K562 (cell line): Measurements from ENCODE around the gene BTBD10. TPM values are rescaled to one million over a fixed set of nuclear protein-coding genes. Genes with fewer than 3 reads are reported as not detected.

ENCODE experiments used
- ATAC-seq: fragments of 200-7000 bp; cut with Tn5 transposase; 3 replicates; pipeline ENCODE4 v1.9.1; 2020; ENCODE audit warnings: moderate library complexity
- BruUV-seq: library from RNA; stranded (reverse); fragments of 400-500 nt; replicated peaks from 2 replicates; lab custom pipeline; 2021; lab: Mats Ljungman, UMichigan
- CTCF ChIA-PET: fragments of 300-600 bp; formaldehyde crosslinking; extraction: SDS; loops from one replicate; lab custom pipeline; 2021; ENCODE audit warnings: low intra/inter-chr PET ratio; lab: Yijun Ruan, JAX
- POLR2A ChIA-PET: fragments of 300-600, 350-650 bp; sonication (Branson Sonifier 250); formaldehyde crosslinking; extraction: SDS; loops from one replicate; lab custom pipeline; 2021; ENCODE audit warnings: antibody characterized with exemption, inconsistent platforms; lab: Yijun Ruan, JAX
- DNase-seq, 4 experiments: peaks; one replicate each; pipeline versions ENCODE4 v3.0.0 to v3.0.0-alpha.2; 2011 to 2018; ENCODE audit warnings: low spot score in 3 of 4, mixed read lengths in 3 of 4; ENCODE audit errors: extremely low read depth in 1 of 4
- FAIRE-seq: peaks from 2 replicates; lab custom pipeline; 2011; peaks lifted over from hg19 to GRCh38; lab: Jason Lieb, UNC
- H2AFZ ChIP-seq: 2 replicates; pipeline ENCODE4 v1.6.0; 2011; ENCODE audit warnings: low read depth, low read length, control low read depth, inconsistent platforms
- H3K27ac ChIP-seq: fragments of 200-600 bp; 3 replicates; pipeline ENCODE4 v1.8.0; 2011; ENCODE audit warnings: low read depth, mild to moderate bottlenecking, control low read depth, inconsistent platforms, low read length, moderate library complexity, mixed read lengths; ENCODE audit errors: extremely low read depth
- H3K27me3 ChIP-seq, 2 experiments: fragments of 300-600 bp in 1 of 2; 2 replicates in 1 of 2; 3 replicates in 1 of 2; pipeline versions ENCODE4 v1.6.0 to v1.8.0; 2011; ENCODE audit warnings: inconsistent platforms in 2 of 2, low read length in 2 of 2, mild to moderate bottlenecking in 1 of 2, mixed read lengths in 1 of 2, moderate library complexity in 1 of 2; ENCODE audit not compliant: control insufficient read depth in 2 of 2, insufficient read depth in 2 of 2
- H3K36me3 ChIP-seq: fragments of 300-600 bp; 3 replicates; pipeline ENCODE4 v1.8.0; 2011; ENCODE audit warnings: mild to moderate bottlenecking, low read length, inconsistent platforms; ENCODE audit not compliant: control insufficient read depth, insufficient read depth
- H3K4me1 ChIP-seq, 2 experiments: fragments of 200-600 bp in 1 of 2; replicated peaks in 1 of 2; 2 replicates in 1 of 2; 3 replicates in 1 of 2; pipeline versions ENCODE4 v1.5.1 to v1.8.0; 2011; ENCODE audit warnings: inconsistent platforms in 2 of 2, low read length in 2 of 2, mild to moderate bottlenecking in 1 of 2, mixed read lengths in 1 of 2, moderate library complexity in 1 of 2; ENCODE audit not compliant: control insufficient read depth in 2 of 2, insufficient read depth in 2 of 2
- H3K4me2 ChIP-seq: 2 replicates; pipeline ENCODE4 v1.6.1; 2011; ENCODE audit warnings: low read length, control low read depth, inconsistent platforms, mixed read lengths; ENCODE audit not compliant: insufficient read depth
- H3K4me3 ChIP-seq: fragments of 200-600 bp; sonication (generic), shearing (Covaris generic); 2 replicates; pipeline ENCODE4 v1.5.1; 2016; ENCODE audit warnings: control low read depth, inconsistent platforms
- H3K79me2 ChIP-seq: fragments of 200-600 bp; 3 replicates; pipeline ENCODE4 v1.8.0; 2011; ENCODE audit warnings: low read length, inconsistent platforms; ENCODE audit not compliant: control insufficient read depth, insufficient read depth
- H3K9ac ChIP-seq, 2 experiments: 2 replicates each; pipeline versions ENCODE4 v1.6.0 to v1.6.1; 2011; ENCODE audit warnings: low read depth in 2 of 2, low read length in 2 of 2, control low read depth in 1 of 2, inconsistent platforms in 1 of 2, mild to moderate bottlenecking in 1 of 2, mixed read lengths in 1 of 2; ENCODE audit not compliant: insufficient read depth in 1 of 2
- H3K9me1 ChIP-seq: one replicate; pipeline ENCODE4 v1.6.0; 2011; ENCODE audit warnings: inconsistent platforms, mild to moderate bottlenecking, low read length, moderate library complexity; ENCODE audit not compliant: control insufficient read depth, insufficient read depth
- H3K9me3 ChIP-seq: replicated peaks from 2 replicates; pipeline ENCODE4 v1.5.1; 2011; ENCODE audit warnings: low read depth, low read length, inconsistent platforms; ENCODE audit not compliant: control insufficient read depth, insufficient read depth
- H4K20me1 ChIP-seq: replicated peaks from 2 replicates; pipeline ENCODE4 v1.6.1; 2011; ENCODE audit warnings: low read length, inconsistent platforms, mixed read lengths; ENCODE audit not compliant: control insufficient read depth, insufficient read depth
- E2F3 ChIP-seq: fragments of 250-450 bp; sonication (Bioruptor Pico); IDR thresholded peaks from 2 replicates; pipeline ENCODE4 v1.4.0; 2020; ENCODE audit warnings: mild to moderate bottlenecking
- ETV1 ChIP-seq: fragments of 450-650 bp; conservative IDR thresholded peaks from 2 replicates; pipeline ENCODE4 v1.6.1; 2016; ENCODE audit warnings: missing genetic modification characterization, control low read depth, low read depth, missing compliant biosample characterization
- HMGN3 ChIP-seq: IDR thresholded peaks from 2 replicates; pipeline ENCODE4 v1.6.1; 2011; ENCODE audit warnings: borderline replicate concordance, low read depth, mild to moderate bottlenecking, mixed read lengths, low read length; ENCODE audit not compliant: insufficient read length; ENCODE audit errors: extremely low read depth
- ILF3 ChIP-seq: fragments of 450-650 bp; IDR thresholded peaks from 2 replicates; pipeline ENCODE4 v1.6.1; 2018; ENCODE audit warnings: antibody characterized with exemption, mild to moderate bottlenecking, moderate library complexity, borderline replicate concordance
- PHTF2 ChIP-seq: fragments of 250-450 bp; sonication (Bioruptor Pico); IDR thresholded peaks from 2 replicates; pipeline ENCODE4 v1.5.0; 2021; ENCODE audit warnings: mild to moderate bottlenecking
- TAF15 ChIP-seq: fragments of 200-400 bp; formaldehyde crosslinking; IDR thresholded peaks from 2 replicates; pipeline ENCODE4 v1.6.1; 2017; ENCODE audit warnings: mild to moderate bottlenecking, low read depth, low read length, moderate library complexity
- TRIM25 ChIP-seq: fragments of 450-650 bp; IDR thresholded peaks from 2 replicates; pipeline ENCODE4 v1.7.0; 2016; ENCODE audit warnings: borderline replicate concordance
- ZBTB33 ChIP-seq: sonication (generic); formaldehyde crosslinking; IDR thresholded peaks from 2 replicates; pipeline ENCODE4 v1.8.1; 2023; ENCODE audit warnings: mild to moderate bottlenecking, missing genetic modification reagents
- ZC3H4 ChIP-seq: sonication (generic); formaldehyde crosslinking; IDR thresholded peaks from 2 replicates; pipeline ENCODE4 v1.9.0; 2021; ENCODE audit warnings: missing genetic modification reagents, borderline replicate concordance
- ZNF146 ChIP-seq: IDR thresholded peaks from one replicate; pipeline ENCODE4 v1.6.1; 2018; ENCODE audit warnings: missing compliant biosample characterization; ENCODE audit not compliant: unreplicated experiment
- WGBS: fragments of 100-300 bp; shearing (Covaris generic); methylation state at CpG from one replicate; pipeline ENCODE4 v1.1.6; 2016; ENCODE audit warnings: low coverage, mixed read lengths; ENCODE audit not compliant: insufficient coverage; ENCODE audit errors: missing lambda C conversion rate; 5-methylcytosine and 5-hydroxymethylcytosine counted together
- in situ Hi-C: fragments of 300-500 bp; cut with MboI; formaldehyde crosslinking; loops from 4 replicates; pipeline ENCODE4 v1.15.0; 2018; ENCODE audit warnings: inconsistent platforms, mixed read lengths
- intact Hi-C: fragments of 100-400 bp; cut with micrococcal nuclease; formaldehyde crosslinking; loops from 2 replicates; pipeline ENCODE4 v1.14.2; 2022
- polyA plus RNA-seq, 8 experiments: library from polyadenylated mRNA; depleted of rRNA in 4 of 8; stranded (reverse) in 5 of 8; unstranded in 3 of 8; fragments of >200 nt; fragmentation: Nextera tagmentation in 2 of 8; fragmentation: Illumina TruSeq in 1 of 8; extraction: Ambion mirVana in 2 of 8; extraction: Trizol in 1 of 8; gene quantifications; 2 replicates each; pipeline versions ENCODE4 v1.2.1 to v1.2.3, GENCODE V29; 2011 to 2014; ENCODE audit warnings: inconsistent platforms in 1 of 8, missing spikeins in 1 of 8
- total RNA-seq, 7 experiments: library from RNA; depleted of rRNA in 6 of 7; stranded (reverse); fragments of >200 nt in 6 of 7; fragmentation: Illumina TruSeq in 2 of 7; extraction: Trizol in 2 of 7; gene quantifications; 2 replicates each; pipeline versions ENCODE4 v1.2.1 to v1.2.3, GENCODE V29; 2011 to 2021; ENCODE audit warnings: low replicate concordance in 1 of 7
- TF ChIP-seq, protein P1 (sequence below): IDR thresholded peaks from 2 replicates; pipeline ENCODE4 v1.6.1; 2014; ENCODE audit warnings: antibody characterized with exemption

The BTBD10 gene
- total and polyA plus RNA-seq, 9 of the 15 experiments (the other 6 are each of a cell fraction or from before 2014, with no cell fraction given), result 11.6 to 22.8 (median 16.3) TPM

- no peak overlapping the region for H3K4me3 ChIP-seq
- H4K20me1 ChIP-seq, result no peaks in the 10 kb centered on the region
- H3K27me3 ChIP-seq, result no peaks in the 10 kb centered on the region
- no peaks in the 10 kb centered on the region for H3K36me3 ChIP-seq
- no peak overlapping the region for H3K27ac ChIP-seq
- H3K4me2 ChIP-seq, result no peak overlapping the region
- H3K79me2 ChIP-seq, result peaks cover 3% of the 10 kb centered on the region; the same call in 1 of the 3 replicates
- DNase-seq, result no peak
- no peaks in the 10 kb centered on the region for H3K9me1 ChIP-seq
- in situ Hi-C loops, result no loop called here
- no peaks in the 10 kb centered on the region for H3K9me3 ChIP-seq
- no peaks in the 10 kb centered on the region for H3K4me1 ChIP-seq
- no peak overlapping the region for H2AFZ ChIP-seq
- H3K9ac ChIP-seq, result no peak overlapping the region
- intact Hi-C loops, result no loop called here
- POLR2A ChIA-PET, result interaction anchor here (0.6 to 2.2 kb wide), 4 partner anchors 12 to 648 kb away, joined by 3 to 9 read pairs (median 4); partner anchors contain the start of gene BTBD10
- TF ChIP-seq ETV1 (tag) (no peak), HMGN3 (no peak), TAF15 (no peak), ZNF146 (CRISPR knock-in tag) (no peak), ILF3 (no peak), PHTF2 (CRISPR knock-in tag) (no peak), ZBTB33 (CRISPR knock-in tag) (no peak), TRIM25 (no peak), E2F3 (CRISPR knock-in tag) (no peak), ZC3H4 (CRISPR knock-in tag) (no peak)
- TF ChIP-seq, protein P1, sequence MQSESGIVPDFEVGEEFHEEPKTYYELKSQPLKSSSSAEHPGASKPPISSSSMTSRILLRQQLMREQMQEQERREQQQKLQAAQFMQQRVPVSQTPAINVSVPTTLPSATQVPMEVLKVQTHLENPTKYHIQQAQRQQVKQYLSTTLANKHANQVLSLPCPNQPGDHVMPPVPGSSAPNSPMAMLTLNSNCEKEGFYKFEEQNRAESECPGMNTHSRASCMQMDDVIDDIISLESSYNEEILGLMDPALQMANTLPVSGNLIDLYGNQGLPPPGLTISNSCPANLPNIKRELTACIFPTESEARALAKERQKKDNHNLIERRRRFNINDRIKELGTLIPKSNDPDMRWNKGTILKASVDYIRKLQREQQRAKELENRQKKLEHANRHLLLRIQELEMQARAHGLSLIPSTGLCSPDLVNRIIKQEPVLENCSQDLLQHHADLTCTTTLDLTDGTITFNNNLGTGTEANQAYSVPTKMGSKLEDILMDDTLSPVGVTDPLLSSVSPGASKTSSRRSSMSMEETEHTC, result no peak
- TF ChIP-seq, all 486 proteins: peak for 0
- WGBS, result 35% methylated on average over 2 of the region's 2 CpGs
- FAIRE-seq (no peak), ATAC-seq (no peak)
- CTCF ChIA-PET, result no interaction called here
- BruUV-seq, result no TSS peak
Measured at GRCh38 chr11:13450832-13451397, 12.1 kb downstream of the BTBD10 start.
